ENCODE results near the gene ARGLU1.

ARGLU1 gene

DNA sequence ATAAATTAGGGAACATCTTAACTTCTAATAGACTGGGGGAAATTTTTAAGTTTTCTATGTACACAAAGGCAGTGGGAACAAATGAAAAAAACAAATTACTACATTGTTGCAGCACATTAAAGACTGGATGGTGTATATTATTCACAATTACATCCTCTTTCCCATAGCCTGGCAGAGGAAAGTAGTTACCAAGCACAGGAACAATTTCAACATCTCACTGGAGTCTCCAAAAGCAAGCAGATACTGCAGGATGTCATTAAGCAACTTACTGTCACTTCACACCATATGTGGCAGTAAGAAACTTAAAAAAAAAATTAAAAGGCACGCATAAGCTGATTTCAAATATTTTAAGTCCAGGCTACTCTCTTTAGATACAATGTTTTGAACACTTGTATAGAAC, 26.1 kb downstream of the ARGLU1 start:
- no peak for DNase-seq

GRCh38 chr13:106540613-106541012, 27.3 kb downstream of the ARGLU1 start:
- no peak for DNase-seq

- no peak for DNase-seq
These were observed 30.4 kb downstream of the ARGLU1 start for GRCh38 chr13:106537521-106537920.

DNA sequence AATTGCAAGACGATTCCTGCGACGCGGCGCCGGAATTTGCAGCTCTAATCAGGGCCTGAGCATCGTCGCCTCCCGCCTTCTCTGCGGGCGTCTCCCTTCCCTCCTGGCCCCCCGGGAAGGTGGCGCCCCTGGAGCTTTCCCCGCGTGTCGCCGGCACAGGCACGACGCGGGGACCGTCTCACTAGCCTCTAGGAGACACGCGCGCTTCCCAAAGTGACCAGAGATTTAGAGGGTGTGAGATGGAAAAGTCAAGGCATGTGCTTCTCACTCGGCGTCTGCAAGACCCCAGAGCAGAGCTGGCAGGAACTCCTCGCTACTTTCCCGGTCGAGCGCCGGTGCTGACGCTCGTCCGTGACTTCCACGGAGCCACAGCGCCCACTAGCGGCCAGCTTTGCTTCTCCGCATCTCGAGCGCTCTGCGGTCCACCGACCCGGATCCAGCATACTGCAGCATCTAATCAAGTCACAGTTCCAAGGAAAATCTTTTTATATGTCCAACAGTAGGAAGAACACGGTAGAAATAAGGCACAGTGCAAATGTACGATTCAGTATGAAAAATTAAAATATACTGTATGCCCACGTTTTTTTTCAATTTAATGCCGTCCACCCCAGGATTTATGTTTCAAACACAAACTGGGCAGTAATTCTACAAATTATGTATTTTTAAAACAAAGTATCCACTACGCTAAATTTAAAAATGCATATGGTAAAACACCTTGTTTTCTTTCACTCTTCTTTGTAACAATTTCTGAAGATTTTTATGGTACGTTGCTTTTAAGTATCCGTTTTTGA, 31.5 kb downstream of the ARGLU1 start:
- DNase-seq: peak; percentile 88

- DNase-seq: peak; percentile 94
These were observed 32.2 kb downstream of the ARGLU1 start, which contains the start of gene EFNB2 for GRCh38 chr13:106535552-106536243. Gene EFNB2 (minus strand): TSS chr13:106535662. CDS start chr13:106534964, 698 bp downstream.

GRCh38 chr13:106534639-106535551, 33.0 kb downstream of the ARGLU1 start:
- DNase-seq: peak; percentile 29

- peak; percentile 83 for DNase-seq
These were observed 33.8 kb downstream of the ARGLU1 start for GRCh38 chr13:106533943-106534638.

DNA sequence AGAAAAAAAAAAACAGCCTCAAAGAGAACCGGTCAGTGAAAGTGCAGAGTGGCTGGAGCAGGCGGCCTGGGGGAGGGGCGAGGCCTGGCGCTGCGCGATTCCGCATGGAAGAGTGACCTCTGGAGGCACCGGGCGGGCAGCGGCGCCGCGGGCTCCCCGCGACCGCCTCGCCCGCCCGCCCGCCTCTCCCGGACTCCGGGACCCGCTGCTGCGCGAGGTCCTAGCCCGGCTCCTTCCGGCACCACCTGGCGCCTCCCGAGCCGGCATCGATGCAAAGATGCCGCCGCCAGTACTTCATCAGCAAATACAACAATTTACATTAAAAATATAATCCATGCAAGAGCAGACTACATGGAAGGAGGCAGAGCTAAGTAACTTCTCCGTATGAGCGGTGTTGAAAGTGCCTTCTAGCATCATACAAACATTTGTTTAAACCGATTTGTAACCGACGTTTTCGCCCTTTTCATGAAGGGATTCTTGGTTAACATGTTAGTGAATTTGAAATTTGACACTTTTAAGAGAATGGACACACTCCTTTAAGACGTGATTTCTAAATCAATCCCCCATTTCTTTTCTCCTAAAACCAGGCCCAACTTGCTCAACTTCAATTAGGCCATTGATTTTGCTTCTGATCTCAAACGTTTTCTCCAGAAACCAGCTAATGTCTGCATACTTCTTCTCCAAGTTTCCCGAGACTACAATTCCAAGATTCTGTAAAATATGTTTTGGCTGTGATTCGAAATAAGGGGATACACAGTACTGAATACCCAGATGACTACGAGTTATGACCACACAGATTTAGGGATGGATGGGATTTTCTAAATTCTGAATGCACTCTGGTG, 34.6 kb downstream of the ARGLU1 start:
- peak; percentile 84 for DNase-seq

DNA sequence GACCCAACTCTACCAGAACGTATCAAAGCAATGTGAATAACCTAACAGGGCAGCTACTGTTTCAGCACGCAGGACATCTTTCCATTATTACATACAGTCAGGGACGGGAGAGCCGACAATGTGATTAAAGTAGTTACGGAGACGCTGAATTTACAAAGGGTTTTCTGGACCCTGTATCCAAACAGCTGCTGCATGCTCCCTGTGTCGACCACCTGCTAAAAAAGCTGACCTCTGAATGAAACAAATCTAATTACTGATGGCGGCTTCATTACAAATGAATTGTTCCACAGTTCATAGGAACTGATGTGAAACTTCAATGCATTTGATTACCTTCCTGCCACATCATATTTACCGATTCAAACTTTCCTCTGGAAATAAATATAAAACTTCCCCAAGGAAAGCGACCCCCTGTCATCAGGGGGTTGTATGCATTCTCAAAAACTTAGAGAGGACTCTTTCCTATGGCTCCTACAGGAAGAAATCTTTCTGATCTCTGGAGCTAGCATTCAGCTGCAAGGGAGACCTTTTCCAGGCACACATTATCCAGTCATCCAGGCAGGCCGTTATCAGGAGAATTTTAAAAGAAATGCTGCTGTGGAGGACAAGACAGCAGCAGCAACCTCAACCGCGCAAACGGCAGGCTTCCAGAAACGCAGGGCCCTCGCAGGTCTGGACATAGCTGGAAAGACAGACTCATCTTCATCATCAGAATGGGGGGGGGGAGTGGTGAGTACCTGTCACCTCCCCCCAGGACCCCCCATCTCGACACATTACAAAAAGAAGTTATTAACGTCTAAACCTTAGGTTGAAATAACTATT, 35.6 kb downstream of the ARGLU1 start:
- DNase-seq: no peak

- no peak for DNase-seq
These were observed 36.9 kb downstream of the ARGLU1 start for GRCh38 chr13:106530980-106531481.

GRCh38 chr13:106530171-106530851, 37.6 kb downstream of the ARGLU1 start:
- DNase-seq: no peak

DNA sequence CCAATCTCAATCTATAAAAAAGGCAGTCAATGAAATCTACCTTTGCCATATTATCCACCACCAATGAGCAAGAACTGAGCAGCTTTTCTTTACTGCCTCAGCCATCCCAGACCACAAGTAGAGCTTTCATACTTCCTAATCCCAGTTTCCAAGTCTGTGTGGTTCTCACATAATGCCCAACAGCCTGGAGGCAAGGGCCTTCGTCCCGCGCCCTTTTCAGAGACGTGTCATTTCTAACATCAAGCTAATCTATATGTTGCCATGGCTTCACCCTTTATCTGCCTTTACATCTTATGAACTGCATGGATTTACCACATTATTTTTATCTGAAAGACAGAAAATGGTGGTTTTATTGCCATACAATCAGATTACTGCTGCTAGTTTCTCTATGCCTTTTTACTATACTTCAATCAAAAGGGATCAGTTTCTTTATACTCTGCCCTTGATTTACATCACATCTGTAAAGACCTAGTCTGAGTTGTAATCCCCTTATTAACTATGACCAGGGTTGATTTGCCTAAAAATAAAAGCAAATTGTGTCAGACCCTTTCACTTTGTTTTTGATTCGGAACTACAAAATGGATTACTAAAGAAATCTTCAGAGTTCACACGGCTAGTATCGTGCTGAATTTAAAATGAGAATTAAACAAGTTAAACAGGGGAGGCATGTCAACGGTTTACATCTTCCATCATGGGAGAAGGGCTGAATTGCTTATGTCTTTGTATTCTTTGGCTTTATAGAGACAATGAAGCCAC, 38.3 kb downstream of the ARGLU1 start:
- DNase-seq: no peak

- no peak for DNase-seq
These were observed 39.1 kb downstream of the ARGLU1 start for GRCh38 chr13:106528718-106529414.

- DNase-seq: no peak
These were observed 40.1 kb downstream of the ARGLU1 start for GRCh38 chr13:106527826-106528225.

DNA sequence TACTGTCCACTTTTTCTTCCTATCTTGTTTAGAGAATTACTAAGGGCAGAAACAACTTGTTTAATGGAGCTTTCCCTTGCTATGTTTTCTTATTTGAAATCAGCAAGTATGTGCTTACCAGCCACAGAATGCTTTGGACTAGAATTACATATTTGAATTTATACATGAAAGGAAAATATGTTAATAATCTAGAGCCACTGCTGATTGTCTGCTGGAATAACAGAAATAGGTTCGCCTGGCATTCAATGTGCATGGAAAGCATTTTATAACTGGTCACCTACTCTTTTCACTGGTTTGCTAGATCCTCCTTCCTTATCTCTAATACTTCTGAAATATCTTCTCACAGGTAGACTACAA, 40.5 kb downstream of the ARGLU1 start:
- DNase-seq: peak; percentile 58

DNA sequence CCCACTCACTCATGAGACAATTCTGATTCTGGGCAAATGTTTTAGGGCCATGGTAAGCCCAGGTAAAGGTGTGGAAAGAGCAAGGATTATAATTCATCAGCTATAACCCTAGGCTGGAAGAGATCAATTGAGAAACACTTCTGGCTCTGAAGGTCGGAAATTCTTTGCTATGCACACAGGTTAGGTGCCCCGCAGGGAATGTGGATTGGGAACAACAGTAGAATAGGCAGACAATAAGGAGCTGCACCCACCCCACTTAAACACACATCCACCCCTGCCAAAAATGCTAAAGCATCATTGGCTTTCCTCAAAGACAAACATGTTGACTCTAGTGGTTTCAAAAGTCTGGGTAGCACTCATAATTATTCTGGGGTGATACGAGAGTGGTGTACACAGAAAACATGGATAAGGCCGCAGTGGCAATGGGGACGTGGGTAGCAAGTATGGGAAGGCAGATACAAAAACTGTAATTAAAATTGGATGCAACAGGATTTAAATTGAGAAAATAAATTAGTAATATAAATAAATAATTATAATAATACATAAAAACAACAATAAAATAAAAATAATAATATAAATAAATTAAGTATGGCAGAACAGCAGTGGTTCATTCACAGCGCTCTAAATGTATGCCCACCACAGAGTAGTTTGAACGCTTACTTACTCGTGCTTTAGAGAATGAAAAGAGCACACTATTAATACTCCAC, 41.0 kb downstream of the ARGLU1 start:
- DNase-seq: no peak

DNA sequence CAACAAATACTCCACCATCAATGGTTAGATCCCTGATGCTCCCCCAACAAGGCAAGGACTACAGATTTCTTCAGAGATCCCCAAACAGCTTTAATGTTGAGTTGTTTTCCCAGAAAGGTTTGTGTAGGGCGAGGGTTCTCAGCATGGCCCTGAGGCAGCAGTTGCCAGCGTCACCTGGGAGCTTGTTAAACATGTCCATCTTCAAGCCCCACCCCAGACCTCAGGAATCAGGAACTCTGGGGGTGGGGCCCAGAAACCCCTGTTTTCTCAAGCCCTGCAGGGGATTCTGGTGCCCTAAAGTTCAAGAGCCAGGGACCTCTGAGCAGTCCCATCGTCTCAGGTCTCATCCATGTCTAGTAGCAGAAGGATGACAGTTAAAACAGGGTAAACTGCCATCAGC, 42.1 kb downstream of the ARGLU1 start:
- DNase-seq: no peak

DNA sequence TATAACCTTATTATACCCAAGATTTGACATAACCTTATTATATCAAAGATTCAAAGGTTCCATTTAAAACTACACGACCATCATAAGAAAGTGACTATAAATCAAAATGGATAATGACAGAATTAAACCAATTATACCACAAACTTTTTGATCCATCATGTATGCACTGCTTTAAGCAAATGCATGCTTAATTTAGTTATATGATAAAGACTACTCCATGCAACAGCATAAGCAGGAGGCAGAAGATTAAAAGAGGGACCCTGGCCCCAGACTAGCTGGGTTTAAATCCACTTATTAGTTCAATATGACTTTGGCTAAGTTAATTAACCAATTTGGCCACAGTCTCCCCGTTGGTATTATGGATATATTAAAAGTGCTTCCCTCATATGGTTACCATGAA, 43.8 kb downstream of the ARGLU1 start:
- DNase-seq: no peak
